GM12864 (cell line): ENCODE data around the gene FASLG.

Experiments
- DNase-seq: peaks from one replicate; pipeline ENCODE4 v3.0.0-alpha.2; 2011; ENCODE audit warnings: low read depth
- H3K4me3 ChIP-seq: 2 replicates; pipeline ENCODE4 v1.5.1; 2011; ENCODE audit warnings: mild to moderate bottlenecking, low read depth, low read length, control low read depth
- CTCF ChIP-seq: IDR thresholded peaks from 2 replicates; pipeline ENCODE4 v1.5.1; 2011; ENCODE audit warnings: low read depth, mild to moderate bottlenecking, moderate library complexity, low read length, control low read depth, inconsistent platforms; ENCODE audit errors: missing control alignments

Gene FASLG

GRCh38 chr1:172668097-172668496, 9.2 kb downstream of the FASLG start:
- no peak for TF ChIP-seq CTCF
- no peak for DNase-seq
- H3K4me3 ChIP-seq = no peak overlapping the region

GRCh38 chr1:172669011-172669410, 10.1 kb downstream of the FASLG start:
- H3K4me3 ChIP-seq = no peak overlapping the region
- TF ChIP-seq CTCF = no peak
- no peak for DNase-seq

DNA sequence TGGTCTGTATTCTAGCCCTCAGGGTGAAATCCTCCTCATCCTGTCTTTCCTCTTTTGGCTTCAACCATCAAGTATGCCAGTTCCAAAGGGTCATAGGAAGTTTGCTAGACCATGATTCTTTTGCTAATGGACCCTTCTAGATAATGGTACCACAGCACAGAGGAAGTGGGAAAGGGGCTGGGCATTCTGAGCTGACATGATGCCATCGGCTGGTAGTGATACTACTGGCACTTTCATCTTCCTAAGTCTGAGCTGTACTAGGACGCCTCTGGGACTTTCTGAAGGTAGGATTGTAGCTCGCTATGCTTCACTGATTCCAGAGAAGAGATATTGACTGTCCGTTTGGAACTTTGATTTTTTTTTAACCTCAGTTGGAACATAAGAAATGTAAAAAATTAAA, 11.4 kb downstream of the FASLG start:
- DNase-seq = no peak
- no peak for TF ChIP-seq CTCF
- H3K4me3 ChIP-seq = no peak overlapping the region

GRCh38 chr1:172670791-172671190, 11.9 kb downstream of the FASLG start:
- no peak overlapping the region for H3K4me3 ChIP-seq
- peak; percentile 19 for DNase-seq

GRCh38 chr1:172671591-172671990, 12.7 kb downstream of the FASLG start:
- no peak overlapping the region for H3K4me3 ChIP-seq
- no peak for TF ChIP-seq CTCF
- no peak for DNase-seq

More at GRCh38 chr1:172670791-172671190, 11.9 kb downstream of the FASLG start:
- no peak for TF ChIP-seq CTCF

- DNase-seq = no peak
- TF ChIP-seq CTCF = no peak
- H3K4me3 ChIP-seq = no peak overlapping the region
These were observed 13.8 kb downstream of the FASLG start for GRCh38 chr1:172672720-172673119.

- no peak for TF ChIP-seq CTCF
- DNase-seq = no peak
- H3K4me3 ChIP-seq = no peak overlapping the region
These were observed 14.9 kb downstream of the FASLG start for GRCh38 chr1:172673761-172674160.
